ENCODE measurements around the gene CFAP107. TPM values are rescaled to one million over a fixed set of nuclear protein-coding genes. Genes with fewer than 3 reads are reported as not detected.

The CFAP107 gene
- total RNA-seq, 2 experiments from 2014 or later: not detected

- Mint-ChIP-seq H3K36me3 (ENCODE audit: low read depth) (no peaks in the 10 kb centered on the region), H3K27me3 (peaks cover 18% of the 10 kb centered on the region), H3K27ac (no peak overlapping the region), H3K4me3 (no peak overlapping the region), H3K9me3 (peaks cover 4% of the 10 kb centered on the region), H3K4me1 (ENCODE audit: low read depth) (no peaks in the 10 kb centered on the region)
- no peak for ATAC-seq
- TF ChIP-seq, protein P1, sequence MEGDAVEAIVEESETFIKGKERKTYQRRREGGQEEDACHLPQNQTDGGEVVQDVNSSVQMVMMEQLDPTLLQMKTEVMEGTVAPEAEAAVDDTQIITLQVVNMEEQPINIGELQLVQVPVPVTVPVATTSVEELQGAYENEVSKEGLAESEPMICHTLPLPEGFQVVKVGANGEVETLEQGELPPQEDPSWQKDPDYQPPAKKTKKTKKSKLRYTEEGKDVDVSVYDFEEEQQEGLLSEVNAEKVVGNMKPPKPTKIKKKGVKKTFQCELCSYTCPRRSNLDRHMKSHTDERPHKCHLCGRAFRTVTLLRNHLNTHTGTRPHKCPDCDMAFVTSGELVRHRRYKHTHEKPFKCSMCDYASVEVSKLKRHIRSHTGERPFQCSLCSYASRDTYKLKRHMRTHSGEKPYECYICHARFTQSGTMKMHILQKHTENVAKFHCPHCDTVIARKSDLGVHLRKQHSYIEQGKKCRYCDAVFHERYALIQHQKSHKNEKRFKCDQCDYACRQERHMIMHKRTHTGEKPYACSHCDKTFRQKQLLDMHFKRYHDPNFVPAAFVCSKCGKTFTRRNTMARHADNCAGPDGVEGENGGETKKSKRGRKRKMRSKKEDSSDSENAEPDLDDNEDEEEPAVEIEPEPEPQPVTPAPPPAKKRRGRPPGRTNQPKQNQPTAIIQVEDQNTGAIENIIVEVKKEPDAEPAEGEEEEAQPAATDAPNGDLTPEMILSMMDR (IDR thresholded peaks at IDR 0.05): no peak
- intact Hi-C loops (cut with micrococcal nuclease): no loop called here
- no peak for DNase-seq
- CTCF ChIA-PET: no interaction called here
- POLR2A ChIA-PET: no interaction called here
Observed at GRCh38 chr1:12754738-12755137, 8.7 kb downstream of the CFAP107 start.

DNA sequence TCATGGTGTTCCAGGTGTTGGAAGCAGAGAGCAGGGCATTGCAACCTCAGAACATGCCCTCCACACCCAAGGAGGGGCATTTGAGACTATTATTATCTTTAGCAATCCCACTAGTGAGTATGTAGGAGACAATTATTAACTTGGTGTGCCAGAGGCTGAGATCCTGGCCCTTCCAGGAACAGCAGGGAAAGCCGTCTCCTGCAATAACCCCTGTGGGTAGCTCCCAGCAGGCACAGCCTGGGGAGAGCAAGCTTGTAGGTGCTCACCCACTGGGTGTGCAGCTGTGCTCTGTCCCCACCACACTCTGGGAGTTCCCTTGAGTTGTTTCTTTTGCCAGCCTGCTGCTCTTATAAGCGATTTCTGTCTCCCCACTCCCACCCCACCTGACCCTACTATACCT lies 10.3 kb downstream of the CFAP107 start:
- no peaks in the 10 kb centered on the region for H3K36me3 Mint-ChIP-seq (ENCODE audit: low read depth)
- ChIA-PET CTCF (no interaction called here), POLR2A (no interaction called here)
- ATAC-seq (no peak), DNase-seq (no peak)
- intact Hi-C loops (cut with micrococcal nuclease): no loop called here
- TF ChIP-seq, protein P1 (IDR thresholded peaks at IDR 0.05): no peak
- H3K27me3 Mint-ChIP-seq: peaks cover 15% of the 10 kb centered on the region
- H3K9me3 Mint-ChIP-seq: no peaks in the 10 kb centered on the region
- no peak overlapping the region for H3K27ac Mint-ChIP-seq
- H3K4me3 Mint-ChIP-seq: no peak overlapping the region
- no peaks in the 10 kb centered on the region for H3K4me1 Mint-ChIP-seq (ENCODE audit: low read depth)

- H3K9me3 Mint-ChIP-seq: no peaks in the 10 kb centered on the region
- H3K4me3 Mint-ChIP-seq: no peak overlapping the region
- H3K36me3 Mint-ChIP-seq (ENCODE audit: low read depth): no peaks in the 10 kb centered on the region
- intact Hi-C loops (cut with micrococcal nuclease): no loop called here
- POLR2A ChIA-PET: no interaction called here
- DNase-seq (no peak), ATAC-seq (no peak)
- peaks cover 15% of the 10 kb centered on the region for H3K27me3 Mint-ChIP-seq
- H3K4me1 Mint-ChIP-seq (ENCODE audit: low read depth): no peaks in the 10 kb centered on the region
- CTCF ChIA-PET: no interaction called here
- no peak overlapping the region for H3K27ac Mint-ChIP-seq
- TF ChIP-seq, protein P1 (IDR thresholded peaks at IDR 0.05): no peak
Observed at GRCh38 chr1:12756768-12757413, 10.9 kb downstream of the CFAP107 start.

DNA sequence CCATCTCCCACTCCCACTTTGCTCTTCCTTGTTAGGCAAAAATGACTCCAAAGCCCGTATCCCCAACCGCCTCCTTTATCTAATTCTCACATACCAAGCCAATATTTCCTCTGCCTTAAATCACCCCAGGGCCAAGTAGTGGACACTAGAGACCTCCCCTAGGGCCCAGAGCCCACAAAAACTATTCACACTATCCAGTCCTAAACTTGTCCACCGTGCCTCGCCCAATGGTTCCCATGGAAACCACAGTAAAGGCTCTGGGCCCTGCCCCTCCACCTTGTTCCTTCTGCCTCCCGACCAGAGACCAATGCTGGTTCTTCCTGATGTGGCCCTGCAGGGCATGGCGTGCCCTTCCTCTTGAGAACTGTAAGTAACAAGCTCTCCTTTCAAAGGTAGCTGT lies 11.8 kb downstream of the CFAP107 start:
- intact Hi-C loops (cut with micrococcal nuclease): no loop called here
- DNase-seq (no peak), ATAC-seq (no peak)
- no peak overlapping the region for H3K4me3 Mint-ChIP-seq
- TF ChIP-seq, protein P1 (IDR thresholded peaks at IDR 0.05): no peak
- H3K27ac Mint-ChIP-seq: no peak overlapping the region
- H3K9me3 Mint-ChIP-seq: no peaks in the 10 kb centered on the region
- peaks cover 15% of the 10 kb centered on the region for H3K27me3 Mint-ChIP-seq
- CTCF ChIA-PET: no interaction called here
- H3K4me1 Mint-ChIP-seq (ENCODE audit: low read depth): no peaks in the 10 kb centered on the region
- POLR2A ChIA-PET: no interaction called here
- H3K36me3 Mint-ChIP-seq (ENCODE audit: low read depth): no peaks in the 10 kb centered on the region

GRCh38 chr1:12760256-12760795 lies 14.3 kb downstream of the CFAP107 start:
- Mint-ChIP-seq H3K4me1 (ENCODE audit: low read depth) (no peaks in the 10 kb centered on the region), H3K9me3 (no peaks in the 10 kb centered on the region), H3K36me3 (ENCODE audit: low read depth) (no peaks in the 10 kb centered on the region), H3K4me3 (no peak overlapping the region), H3K27ac (no peak overlapping the region), H3K27me3 (peaks cover 12% of the 10 kb centered on the region)
- DNase-seq (no peak), ATAC-seq (no peak)
- ChIA-PET CTCF (no interaction called here), POLR2A (no interaction called here)
- TF ChIP-seq, protein P1 (IDR thresholded peaks at IDR 0.05): no peak
- intact Hi-C loops (cut with micrococcal nuclease): no loop called here

Data from activated CD8-positive, alpha-beta T cell treated with anti-CD3 and anti-CD28 coated beads for 36 hours (primary cell).